GM21529 (cell line): ENCODE results near the gene EFCC1.

Source experiments
- ATAC-seq: cut with Tn5 transposase; IDR thresholded peaks from one replicate; pipeline ENCODE4 v1.9.1; 2021; ENCODE audit not compliant: unreplicated experiment

EFCC1 gene, protein sequence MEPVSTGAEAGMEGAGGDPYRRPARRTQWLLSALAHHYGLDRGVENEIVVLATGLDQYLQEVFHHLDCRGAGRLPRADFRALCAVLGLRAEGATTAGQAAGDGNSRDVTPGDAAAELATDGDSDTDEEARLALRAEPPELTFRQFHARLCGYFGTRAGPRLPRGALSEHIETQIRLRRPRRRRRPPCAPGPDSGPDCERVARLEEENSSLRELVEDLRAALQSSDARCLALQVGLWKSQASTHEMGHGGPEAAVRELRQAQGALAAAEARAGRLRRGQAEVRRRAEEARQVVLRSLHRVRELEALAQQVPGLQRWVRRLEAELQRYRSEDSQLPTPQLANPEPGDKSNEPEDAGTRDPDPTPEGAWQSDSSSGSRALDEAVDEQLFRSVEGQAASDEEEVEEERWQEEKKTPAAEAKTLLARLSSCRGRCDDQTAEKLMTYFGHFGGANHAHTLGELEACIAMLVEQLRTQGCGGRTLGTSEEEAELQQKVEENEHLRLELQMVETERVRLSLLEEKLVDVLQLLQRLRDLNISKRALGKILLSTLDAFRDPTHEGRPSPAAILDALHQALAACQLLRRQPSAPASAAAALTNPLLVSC

DNA sequence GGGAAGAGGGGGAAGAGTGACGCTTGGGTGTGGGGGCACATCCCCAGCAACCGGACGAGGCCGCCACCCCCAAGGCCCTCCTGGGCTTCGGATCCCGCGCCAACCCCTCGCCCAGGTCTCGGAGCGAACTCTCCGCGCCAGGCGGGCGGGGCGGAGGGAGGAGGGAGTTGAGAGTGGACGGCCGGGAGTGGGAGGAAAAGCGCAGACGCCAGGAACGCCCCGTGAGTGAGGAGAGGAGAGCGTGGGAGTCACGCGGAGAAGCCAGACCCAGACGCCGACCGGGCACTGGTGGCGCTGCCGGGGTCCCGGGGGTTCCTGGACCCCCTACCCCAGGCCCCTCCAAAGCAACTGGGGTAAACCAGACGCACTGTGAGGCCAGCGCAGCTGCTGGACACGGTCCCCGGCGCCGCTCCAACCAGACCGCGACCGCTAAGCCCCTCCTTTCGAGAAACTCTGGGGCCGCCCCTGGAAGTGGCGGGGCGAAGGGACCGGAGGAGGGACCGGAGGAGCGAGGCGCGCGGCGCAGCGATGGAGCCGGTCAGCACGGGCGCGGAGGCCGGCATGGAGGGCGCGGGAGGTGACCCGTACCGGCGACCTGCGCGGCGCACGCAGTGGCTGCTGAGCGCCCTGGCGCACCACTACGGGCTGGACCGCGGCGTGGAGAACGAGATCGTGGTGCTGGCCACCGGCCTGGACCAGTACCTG is at the start of gene EFCC1:
Gene EFCC1 (plus strand): TSS at position 204 of the 705 bp plus-strand sequence. CDS start 325 bp downstream, at position 529.
- no peak for ATAC-seq

DNA sequence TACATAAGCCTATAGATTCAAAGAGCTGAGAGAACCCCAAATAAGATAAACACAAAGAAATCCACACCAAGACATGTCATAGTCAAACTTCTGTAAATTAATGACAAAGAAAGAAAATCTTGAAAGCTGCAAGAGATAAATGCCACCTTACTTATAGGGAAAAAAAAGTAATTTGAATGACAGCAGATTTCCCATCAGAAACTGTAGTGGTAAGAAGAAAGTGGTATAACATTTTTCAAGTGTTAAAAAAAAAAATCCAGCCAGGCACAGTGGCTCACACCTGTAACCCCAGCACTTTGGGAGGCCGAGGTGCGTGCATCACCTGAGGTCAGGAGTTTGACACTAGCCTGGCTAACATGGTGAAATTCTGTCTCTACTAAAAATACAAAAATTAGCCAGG is 44.7 kb upstream of the EFCC1 start:
- no peak for ATAC-seq

DNA sequence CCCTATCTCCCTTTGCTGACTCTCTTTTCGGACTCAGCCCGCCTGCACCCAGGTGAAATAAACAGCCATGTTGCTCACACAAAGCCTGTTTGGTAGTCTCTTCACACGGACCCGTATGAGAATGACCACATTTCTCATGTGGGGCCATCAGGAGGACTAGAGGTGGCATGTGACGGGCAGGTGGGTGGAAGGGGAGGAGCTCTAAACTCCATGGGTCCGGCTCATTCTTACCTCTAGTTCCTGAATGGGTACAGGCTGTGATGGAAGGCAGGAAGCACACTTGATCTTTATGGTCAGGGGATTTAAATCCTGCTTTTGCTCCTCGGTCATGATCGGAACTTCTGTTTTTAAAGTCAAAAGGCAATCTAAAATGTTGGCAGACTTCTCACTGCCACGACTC is 35.8 kb upstream of the EFCC1 start:
- no peak for ATAC-seq

DNA sequence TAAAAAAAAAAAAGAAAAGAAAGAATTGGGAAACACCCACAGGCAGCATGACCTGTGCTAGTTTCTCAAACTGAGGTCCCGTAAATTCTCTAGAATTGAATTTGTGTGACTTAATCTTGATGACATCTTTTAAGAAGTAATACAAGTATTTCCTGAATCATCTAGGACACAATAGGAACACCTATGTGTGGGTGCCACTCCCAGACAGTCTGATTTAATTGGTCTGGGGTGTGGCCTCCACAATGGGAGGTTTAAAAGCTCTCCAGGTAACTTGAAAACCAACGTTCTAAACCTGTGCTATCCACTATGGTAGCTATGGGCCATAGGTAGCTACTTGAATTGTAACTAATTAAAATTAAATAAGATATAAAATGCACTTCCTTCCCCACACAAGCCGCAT is 35.3 kb upstream of the EFCC1 start:
- no peak for ATAC-seq

DNA sequence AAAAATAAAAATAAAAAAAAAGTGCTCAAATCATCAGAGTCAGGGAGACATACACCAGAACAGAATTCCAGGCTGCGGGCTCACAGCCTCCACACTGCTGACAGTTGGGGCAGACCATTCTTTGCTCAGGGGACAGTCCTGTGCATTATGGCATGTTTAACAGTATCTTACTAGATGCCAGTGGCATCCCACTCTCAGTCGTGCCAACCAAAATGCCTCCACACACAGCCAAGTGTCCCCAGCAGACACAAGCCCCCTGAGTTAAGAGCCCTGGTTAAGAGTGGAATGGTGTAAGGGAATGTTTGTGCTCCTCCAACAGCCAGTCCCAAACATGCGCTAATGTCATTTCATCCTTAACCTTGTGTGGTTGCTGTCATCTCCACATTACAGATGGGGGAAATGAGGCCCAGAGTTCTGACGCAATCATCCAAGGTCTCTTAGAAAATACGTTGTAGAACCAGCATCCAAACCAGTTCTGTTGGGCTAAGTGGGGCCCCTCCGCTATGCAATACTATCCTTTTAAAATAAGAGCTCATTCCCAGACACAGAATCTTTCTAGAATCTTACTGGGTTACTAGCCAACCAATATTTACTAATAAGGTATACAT is 33.3 kb upstream of the EFCC1 start:
- ATAC-seq, result no peak

DNA sequence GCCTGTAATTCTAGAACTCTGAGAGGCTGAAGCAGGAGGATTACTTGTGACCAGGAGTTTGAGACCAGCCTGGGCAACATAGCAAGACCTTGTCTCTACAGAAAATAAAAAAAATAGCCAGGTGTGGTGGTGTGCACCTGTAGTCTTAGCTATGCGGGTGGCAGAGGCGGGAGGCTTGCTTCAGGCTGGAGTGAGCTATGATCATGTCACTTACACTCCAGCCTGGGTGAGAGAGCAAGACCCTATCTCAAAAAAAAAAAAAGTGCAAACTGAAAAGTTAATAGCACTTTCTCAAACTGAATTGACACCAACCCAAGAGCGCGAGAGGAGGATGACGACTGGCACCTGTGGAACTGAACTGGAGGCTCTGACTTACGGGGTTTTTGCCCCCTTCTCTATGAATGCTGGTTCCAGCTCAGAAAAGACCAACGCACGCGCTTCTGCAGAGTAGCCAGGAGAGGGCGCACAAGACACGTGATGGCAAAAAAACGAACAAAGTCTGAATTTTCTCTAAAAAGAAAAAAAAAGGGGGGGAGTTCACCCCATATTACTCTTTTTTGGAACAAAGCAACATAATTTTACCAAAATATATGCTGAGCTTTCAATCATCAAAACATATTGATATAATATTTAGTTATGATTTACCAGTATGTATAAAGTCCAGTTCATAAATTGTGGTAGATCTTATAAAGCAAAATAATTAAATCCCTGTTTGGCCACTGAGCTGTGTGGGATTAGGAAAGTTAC is 30.9 kb upstream of the EFCC1 start:
- no peak for ATAC-seq

DNA sequence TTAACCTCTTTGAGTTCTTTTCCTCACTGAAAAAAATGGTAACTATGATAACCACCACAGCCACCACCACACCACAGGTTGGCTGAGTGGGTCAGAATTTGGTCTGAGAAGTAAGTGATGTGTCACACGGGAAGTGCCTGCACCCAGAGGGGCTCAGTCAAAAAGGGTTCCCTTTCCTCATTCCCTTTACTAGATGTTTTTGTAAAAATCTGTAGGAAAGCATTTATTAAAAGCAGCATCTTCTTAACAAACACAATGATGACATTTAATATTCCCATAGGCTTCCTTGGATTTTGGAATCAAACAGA is 30.4 kb upstream of the EFCC1 start:
- ATAC-seq, result no peak

DNA sequence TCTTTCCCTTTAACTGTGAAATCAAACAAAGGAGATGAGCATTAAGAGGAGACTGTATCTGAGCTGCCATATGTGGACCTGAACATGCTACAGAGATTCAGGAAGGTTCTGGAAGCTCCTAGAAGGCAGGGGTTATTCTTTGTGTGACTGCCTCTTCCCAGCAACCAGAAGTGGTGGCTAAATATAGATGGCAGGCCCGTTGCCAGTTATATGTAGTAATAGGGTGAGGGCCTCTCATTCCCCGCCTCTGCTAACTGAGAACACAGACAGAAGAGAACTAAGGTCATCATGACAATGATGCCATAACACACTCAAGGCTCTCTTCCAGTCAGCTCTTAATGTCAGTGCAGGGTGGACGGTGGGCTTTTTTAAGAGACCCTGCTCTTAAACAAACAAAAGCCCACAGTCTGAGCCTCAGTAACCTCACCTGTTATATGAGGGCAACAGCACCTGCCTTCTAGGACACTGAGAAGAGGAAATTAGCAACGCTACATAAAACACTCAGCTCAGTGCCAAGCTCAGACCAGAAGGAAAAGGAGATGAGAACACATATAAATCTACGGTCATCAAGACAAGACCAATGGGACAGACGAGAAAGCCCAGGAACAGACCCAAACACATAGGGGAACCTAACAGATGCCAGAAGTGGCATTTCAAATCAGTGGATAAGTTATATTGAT is 29.5 kb upstream of the EFCC1 start:
- no peak for ATAC-seq

DNA sequence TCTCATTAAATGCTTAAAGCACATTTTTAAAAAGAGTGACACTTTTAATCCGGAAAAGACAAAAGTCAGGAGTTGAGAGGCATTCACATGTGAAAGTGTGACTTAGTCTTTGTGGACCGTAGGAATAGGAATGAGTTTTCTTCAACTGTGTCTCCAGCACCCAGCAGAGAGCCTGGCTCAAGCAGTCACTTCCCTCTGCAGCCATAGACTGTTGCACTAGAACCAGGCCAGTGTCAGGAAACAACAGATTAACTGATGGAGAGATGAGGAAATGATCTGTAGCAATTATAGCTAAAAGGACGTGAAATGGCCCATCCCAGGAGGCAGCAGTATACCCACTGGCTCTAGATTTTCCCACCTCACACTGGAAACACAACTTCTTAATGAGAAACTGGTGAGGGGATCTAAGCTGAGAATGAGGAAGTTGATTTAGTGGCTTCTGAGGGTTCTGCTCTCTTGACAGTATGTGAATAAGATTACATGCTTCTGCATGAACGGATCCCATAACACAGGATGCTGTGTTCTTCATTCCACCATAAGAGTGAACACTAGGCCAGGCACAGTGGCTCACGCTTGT is 27.0 kb upstream of the EFCC1 start:
- no peak for ATAC-seq

DNA sequence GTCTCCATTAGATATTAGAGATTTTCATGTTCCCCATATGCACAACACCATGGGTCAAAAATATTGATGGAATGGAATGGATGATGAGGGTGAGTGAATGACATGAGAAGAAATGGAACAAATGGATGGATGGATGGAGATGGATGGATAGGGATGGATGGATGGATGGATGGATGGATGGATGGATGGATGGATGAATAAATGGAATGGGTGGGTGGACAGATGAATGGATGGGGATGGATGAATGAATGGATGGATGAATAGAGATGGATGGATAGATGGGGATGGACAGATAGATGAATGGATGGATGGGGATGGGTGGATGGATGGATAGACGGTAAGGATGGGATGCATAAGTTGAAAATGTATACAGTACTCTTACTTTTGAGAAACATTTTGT is 25.8 kb upstream of the EFCC1 start:
- ATAC-seq, result no peak

DNA sequence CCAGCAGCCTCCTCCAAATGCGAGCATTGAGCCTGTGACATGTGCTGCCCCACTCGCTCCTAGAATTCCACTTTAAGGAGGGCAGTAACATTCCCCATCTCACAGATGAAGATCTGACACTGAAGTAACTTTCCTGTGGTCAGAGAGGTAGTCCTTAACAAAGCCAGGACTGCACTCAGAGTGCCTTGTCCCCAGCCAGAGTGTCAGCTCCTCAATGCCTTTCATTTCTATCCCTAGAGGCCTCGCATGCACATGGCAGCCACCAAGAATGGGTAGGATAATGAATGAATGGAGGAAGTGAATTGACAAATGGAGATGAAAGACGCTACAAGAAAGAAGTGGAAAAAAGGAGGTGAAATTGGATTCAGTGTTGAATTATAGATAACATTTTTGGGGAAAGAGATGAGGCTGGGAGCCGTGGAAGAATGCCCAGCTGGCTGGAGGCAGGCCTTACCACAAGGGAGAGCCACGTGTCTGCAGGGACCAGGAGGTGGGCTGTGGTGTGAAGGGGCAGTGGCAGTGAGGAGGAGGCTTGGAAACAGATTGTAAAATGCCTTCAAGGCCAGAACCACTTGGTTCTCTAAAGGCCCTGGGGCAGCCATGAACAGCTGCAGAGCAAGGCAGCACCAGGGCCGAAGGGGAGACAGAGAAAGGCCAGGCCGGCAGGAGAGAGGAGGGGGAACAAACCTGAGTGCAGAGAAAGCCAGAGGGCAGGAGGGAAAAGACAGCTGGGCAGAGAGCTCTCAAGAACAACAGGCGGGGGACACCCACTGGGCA is 17.6 kb upstream of the EFCC1 start:
- no peak for ATAC-seq

DNA sequence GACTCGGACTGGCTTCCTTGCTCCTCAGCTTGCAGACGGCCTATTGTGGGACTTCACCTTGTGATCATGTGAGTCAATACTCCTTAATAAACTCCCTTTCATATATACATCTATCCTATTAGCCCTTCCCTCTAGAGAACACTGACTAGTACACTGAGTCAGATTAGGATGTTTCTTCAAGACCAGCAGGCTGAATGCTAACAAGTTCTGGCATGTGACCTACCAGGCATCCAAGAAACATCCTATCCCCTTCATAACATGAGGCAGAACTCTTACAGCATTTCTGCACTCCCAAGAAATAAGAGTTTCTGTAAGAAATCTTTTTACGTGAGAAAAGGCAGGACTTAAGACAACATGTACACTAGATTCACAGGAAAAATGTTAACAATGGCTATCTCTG is 16.5 kb upstream of the EFCC1 start:
- no peak for ATAC-seq

DNA sequence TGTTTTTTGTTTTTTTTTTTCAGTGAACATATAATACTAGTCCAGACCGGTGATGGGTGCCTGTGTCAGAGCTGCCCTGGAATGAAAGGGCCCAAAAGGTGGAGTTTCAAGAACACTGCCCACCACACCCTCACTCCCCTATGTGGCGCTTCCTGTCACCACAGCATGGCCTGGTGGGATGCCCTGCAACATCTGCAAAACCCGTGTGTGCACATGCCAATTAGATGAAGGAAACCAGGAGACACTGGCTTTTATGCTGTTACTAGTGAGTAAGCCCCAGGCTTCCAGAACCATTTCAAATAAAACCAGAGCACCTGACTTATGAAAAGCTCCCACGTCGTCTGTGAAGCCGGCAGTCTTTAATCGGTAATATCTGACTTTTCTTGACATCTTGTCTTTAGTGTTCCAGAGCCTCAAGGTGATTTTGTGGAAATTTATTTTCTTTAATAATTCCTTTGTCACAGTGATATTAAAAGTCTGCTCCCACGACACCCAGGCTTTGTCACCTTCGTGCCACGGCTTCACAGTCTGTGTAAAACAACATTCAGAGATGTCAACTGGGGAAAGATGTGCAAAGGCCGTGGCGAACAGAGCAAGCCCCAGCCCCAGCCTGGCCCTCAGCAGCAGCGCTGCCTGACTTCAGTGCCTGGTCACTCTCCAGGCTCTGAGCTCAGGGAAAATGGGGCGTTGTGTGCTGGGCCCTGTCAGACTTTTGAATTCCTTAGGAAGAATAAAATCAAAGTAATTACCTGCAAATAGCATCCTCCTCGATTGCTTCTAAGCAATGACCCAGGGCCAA is 13.6 kb upstream of the EFCC1 start:
- no peak for ATAC-seq

DNA sequence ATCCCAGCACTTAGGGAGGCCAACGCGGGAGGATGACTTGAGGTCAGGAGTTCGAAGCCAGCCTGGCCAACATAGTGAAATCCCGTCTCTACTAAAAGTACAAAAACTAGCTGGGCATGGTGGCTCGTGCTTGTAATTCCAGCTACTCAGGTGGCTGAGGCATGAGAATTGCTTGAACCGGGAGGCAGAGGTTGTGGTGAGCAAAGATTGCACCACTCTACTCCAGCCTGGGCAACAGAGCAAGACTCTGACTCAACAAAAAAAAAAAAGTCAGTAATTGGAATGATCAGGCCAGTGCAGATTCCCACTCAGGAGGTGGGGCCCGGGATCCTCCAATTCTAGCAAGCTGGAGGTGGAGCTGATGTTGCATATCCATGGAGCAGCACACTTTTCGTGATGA is 12.8 kb upstream of the EFCC1 start:
- no peak for ATAC-seq

DNA sequence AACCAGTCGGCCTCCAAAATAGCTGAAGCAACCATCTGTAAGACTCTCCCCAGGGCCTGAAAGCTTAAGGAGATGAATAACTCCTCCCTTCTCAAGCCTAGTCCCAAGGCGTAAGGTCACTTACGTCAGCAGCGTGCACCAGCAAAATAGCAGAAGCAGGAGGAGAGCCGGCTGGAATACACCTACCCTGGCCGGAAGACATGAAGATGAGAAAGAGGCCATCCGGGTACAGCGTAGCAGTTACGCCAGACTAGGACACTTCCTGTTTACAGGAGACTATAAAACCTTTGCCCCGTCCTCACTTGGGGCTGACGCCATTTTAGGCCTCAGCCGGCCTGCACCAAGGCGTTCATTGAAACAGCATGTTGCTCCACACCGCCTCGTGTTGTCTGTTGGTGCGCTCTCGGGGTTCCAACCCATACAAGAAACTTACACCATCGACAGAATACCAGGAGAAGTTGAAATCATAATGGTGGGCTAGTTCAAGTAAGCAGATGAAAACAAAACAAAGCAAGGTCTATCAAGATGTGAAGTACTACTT is 9.7 kb upstream of the EFCC1 start:
- no peak for ATAC-seq

DNA sequence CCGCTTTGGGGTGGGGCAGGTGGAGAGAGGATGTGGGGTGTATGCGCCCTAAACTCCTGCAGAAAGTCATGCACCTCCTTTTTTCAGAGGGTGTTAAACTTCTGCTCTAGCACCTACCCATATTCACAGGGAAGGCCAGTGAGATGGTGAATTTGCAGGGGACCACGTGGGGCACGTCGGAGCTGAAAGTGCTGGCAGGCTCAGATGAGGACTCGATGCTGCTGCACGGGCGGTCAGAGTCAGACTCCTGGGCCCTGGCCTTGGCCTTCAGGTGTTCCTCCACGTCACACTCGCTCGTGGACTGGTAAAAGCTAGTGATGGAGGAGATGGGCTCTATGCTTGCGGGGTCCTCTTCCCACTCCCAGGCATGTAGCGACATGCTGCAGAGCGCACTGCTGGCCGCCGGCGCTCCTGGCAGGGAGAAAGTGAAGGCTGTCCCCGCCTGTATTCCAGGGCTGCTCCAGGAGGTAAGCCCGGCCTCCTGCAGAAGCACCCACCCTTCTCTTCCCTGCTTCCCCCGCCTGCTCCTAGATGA is 8.1 kb upstream of the EFCC1 start:
- ATAC-seq, result no peak

DNA sequence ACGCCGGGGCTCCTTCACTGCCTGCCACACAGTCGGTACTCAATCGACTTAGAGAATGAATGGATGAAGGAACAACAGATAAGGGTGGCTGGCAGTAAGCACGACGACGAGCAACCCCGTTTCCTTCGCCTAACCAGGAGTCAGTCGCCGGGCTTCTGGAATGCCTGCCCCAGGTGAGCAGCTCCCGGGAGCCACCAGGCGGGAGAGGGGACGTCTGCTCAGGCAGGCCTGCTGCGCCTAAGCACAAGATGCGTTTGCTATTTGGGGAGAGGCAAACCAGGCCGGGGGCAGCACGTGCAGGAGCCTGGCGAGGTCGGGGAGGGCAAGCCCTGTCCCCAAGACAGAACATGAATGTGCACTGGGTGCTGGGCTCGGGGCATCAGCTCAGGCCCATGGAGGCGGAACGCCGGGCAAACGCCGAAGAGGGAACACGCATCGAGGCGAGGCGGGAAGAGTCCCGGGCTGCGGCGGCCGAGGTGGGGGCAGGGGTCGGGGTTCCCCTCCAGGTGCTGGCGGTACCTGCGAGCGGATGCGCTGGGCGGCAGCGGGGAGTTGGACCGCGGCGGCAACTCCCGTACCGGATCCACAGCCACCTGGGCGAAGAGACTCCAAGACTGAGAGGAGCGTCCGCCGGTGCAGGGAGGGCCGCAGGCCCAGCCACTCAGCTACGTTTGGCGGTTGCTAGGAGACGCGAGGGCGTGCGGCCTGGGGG is 7.5 kb upstream of the EFCC1 start, which contains the start of gene CFAP92:
Gene CFAP92 (minus strand): TSS at position 616 of the 712 bp plus-strand sequence. CDS start 772 bp downstream, outside the sequence.
- peak; percentile 95 for ATAC-seq
